ENCODE results near the gene GALNT17. TPM values are rescaled to one million over a fixed set of nuclear protein-coding genes. Genes with fewer than 3 reads are reported as not detected.
"Not testable (repeated sequence)": the region's sequence is repeated elsewhere in the genome, so short reads cannot be mapped to it uniquely, and the experiment has no call there.

GALNT17 gene
- polyA plus RNA-seq, 1 donor from 2014 or later: 15.7 TPM

- Histone ChIP-seq H3K4me3 (ENCODE audit: low read length) (no peak overlapping the region), H2AFZ (ENCODE audit: low read depth, low read length) (no peak overlapping the region), H3K9ac (ENCODE audit: low read length) (peak overlapping the region; percentile 10), H3F3A (ENCODE audit: insufficient read depth, low read length, poor library complexity, severe bottlenecking) (no peaks in the 10 kb centered on the region), H3K79me2 (replicated peaks; ENCODE audit: insufficient read depth, low read length) (no peaks in the 10 kb centered on the region), H3K36me3 (ENCODE audit: insufficient read depth, low read length) (no peaks in the 10 kb centered on the region), H3K27me3 (ENCODE audit: insufficient read depth, low read depth, low read length) (no peaks in the 10 kb centered on the region), H3K4me2 (ENCODE audit: low read length) (no peak overlapping the region), H3K27ac (ENCODE audit: low read length) (peak overlapping the region; percentile 58), H3K9me2 (ENCODE audit: insufficient read depth, low read length) (no peaks in the 10 kb centered on the region), H4K20me1 (ENCODE audit: insufficient read depth) (no peaks in the 10 kb centered on the region), H3K9me3 (ENCODE audit: low read length) (no peaks in the 10 kb centered on the region)
- TF ChIP-seq EP300 (conservative IDR thresholded peaks at IDR 0.05; ENCODE audit: poor library complexity, severe bottlenecking): no peak
- TF ChIP-seq RAD21 (conservative IDR thresholded peaks at IDR 0.05): peak; percentile 25
- no peak for TF ChIP-seq MXI1 (conservative IDR thresholded peaks at IDR 0.05; ENCODE audit: poor library complexity, severe bottlenecking)
These were observed 501.6 kb downstream of the GALNT17 start for GRCh38 chr7:71633551-71634008.

- not testable (repeated sequence) for H3K4me3 ChIP-seq (ENCODE audit: low read length); H3K27ac ChIP-seq (ENCODE audit: low read length)
These were observed 503.9 kb downstream of the GALNT17 start for GRCh38 chr7:71635849-71636248.

GRCh38 chr7:71636329-71636728, 504.4 kb downstream of the GALNT17 start:
- no peak overlapping the region for H3K4me3 ChIP-seq (ENCODE audit: low read length)
- H3K9ac ChIP-seq (ENCODE audit: low read length): no peak overlapping the region
- H3K4me2 ChIP-seq (ENCODE audit: low read length): no peak overlapping the region
- H3K79me2 ChIP-seq (replicated peaks; ENCODE audit: insufficient read depth, low read length): no peaks in the 10 kb centered on the region
- H3K36me3 ChIP-seq (ENCODE audit: insufficient read depth, low read length): no peaks in the 10 kb centered on the region
- H3K27ac ChIP-seq (ENCODE audit: low read length): no peak overlapping the region
- no peak for TF ChIP-seq POLR2AphosphoS5 (IDR thresholded peaks at IDR 0.05)
- no peak for TF ChIP-seq TAF1 (IDR thresholded peaks at IDR 0.05; ENCODE audit: low read depth)
- TF ChIP-seq CTCF (IDR thresholded peaks at IDR 0.05; ENCODE audit: poor library complexity, severe bottlenecking): no peak
- TF ChIP-seq EP300 (conservative IDR thresholded peaks at IDR 0.05; ENCODE audit: poor library complexity, severe bottlenecking): no peak
- TF ChIP-seq, protein P1, sequence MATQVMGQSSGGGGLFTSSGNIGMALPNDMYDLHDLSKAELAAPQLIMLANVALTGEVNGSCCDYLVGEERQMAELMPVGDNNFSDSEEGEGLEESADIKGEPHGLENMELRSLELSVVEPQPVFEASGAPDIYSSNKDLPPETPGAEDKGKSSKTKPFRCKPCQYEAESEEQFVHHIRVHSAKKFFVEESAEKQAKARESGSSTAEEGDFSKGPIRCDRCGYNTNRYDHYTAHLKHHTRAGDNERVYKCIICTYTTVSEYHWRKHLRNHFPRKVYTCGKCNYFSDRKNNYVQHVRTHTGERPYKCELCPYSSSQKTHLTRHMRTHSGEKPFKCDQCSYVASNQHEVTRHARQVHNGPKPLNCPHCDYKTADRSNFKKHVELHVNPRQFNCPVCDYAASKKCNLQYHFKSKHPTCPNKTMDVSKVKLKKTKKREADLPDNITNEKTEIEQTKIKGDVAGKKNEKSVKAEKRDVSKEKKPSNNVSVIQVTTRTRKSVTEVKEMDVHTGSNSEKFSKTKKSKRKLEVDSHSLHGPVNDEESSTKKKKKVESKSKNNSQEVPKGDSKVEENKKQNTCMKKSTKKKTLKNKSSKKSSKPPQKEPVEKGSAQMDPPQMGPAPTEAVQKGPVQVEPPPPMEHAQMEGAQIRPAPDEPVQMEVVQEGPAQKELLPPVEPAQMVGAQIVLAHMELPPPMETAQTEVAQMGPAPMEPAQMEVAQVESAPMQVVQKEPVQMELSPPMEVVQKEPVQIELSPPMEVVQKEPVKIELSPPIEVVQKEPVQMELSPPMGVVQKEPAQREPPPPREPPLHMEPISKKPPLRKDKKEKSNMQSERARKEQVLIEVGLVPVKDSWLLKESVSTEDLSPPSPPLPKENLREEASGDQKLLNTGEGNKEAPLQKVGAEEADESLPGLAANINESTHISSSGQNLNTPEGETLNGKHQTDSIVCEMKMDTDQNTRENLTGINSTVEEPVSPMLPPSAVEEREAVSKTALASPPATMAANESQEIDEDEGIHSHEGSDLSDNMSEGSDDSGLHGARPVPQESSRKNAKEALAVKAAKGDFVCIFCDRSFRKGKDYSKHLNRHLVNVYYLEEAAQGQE (IDR thresholded peaks at IDR 0.05; ENCODE audit: borderline replicate concordance): no peak
- TF ChIP-seq RAD21 (conservative IDR thresholded peaks at IDR 0.05): no peak
- TF ChIP-seq SMC3 (conservative IDR thresholded peaks at IDR 0.05; ENCODE audit: poor library complexity): no peak
- no peak for TF ChIP-seq MXI1 (conservative IDR thresholded peaks at IDR 0.05; ENCODE audit: poor library complexity, severe bottlenecking)
- TF ChIP-seq EZH2 (IDR thresholded peaks at IDR 0.05; ENCODE audit: borderline replicate concordance, insufficient read depth, low read length, poor library complexity, severe bottlenecking): no peak
- no peaks in the 10 kb centered on the region for H3K9me2 ChIP-seq (ENCODE audit: insufficient read depth, low read length)
- H4K20me1 ChIP-seq (ENCODE audit: insufficient read depth): no peaks in the 10 kb centered on the region
- no peaks in the 10 kb centered on the region for H3K27me3 ChIP-seq (ENCODE audit: insufficient read depth, low read depth, low read length)
- H3K9me3 ChIP-seq (ENCODE audit: low read length): no peaks in the 10 kb centered on the region
- H3F3A ChIP-seq (ENCODE audit: insufficient read depth, low read length, poor library complexity, severe bottlenecking): no peaks in the 10 kb centered on the region
- no peak overlapping the region for H2AFZ ChIP-seq (ENCODE audit: low read depth, low read length)

More at GRCh38 chr7:71635849-71636248, 503.9 kb downstream of the GALNT17 start:
- not testable (repeated sequence) for H3K36me3 ChIP-seq (ENCODE audit: insufficient read depth, low read length); H2AFZ ChIP-seq (ENCODE audit: low read depth, low read length); H3K9me2 ChIP-seq (ENCODE audit: insufficient read depth, low read length); H3F3A ChIP-seq (ENCODE audit: insufficient read depth, low read length, poor library complexity, severe bottlenecking); H3K27me3 ChIP-seq (ENCODE audit: insufficient read depth, low read depth, low read length); H3K9me3 ChIP-seq (ENCODE audit: low read length); H4K20me1 ChIP-seq (ENCODE audit: insufficient read depth); H3K9ac ChIP-seq (ENCODE audit: low read length); H3K4me2 ChIP-seq (ENCODE audit: low read length); H3K79me2 ChIP-seq (replicated peaks; ENCODE audit: insufficient read depth, low read length)

All from neural cell (in vitro differentiated cells).